CD4-positive, alpha-beta T cell (primary cell): ENCODE results near the gene PEX19. TPM values are rescaled to one million over a fixed set of nuclear protein-coding genes. Genes with fewer than 3 reads are reported as not detected.

ENCODE experiments used
- ATAC-seq: fragments of 200-7000 bp; cut with Tn5 transposase; one replicate; pipeline ENCODE4 v1.10.0; 2022; ENCODE audit warnings: mild to moderate bottlenecking; ENCODE audit not compliant: poor library complexity
- CTCF ChIA-PET: fragments of 350-600 bp; sonication (Branson Sonifier 250); formaldehyde crosslinking; loops from one replicate; lab custom pipeline; 2021; ENCODE audit warnings: antibody characterized with exemption, inconsistent platforms; lab: Charles Lee
- POLR2A ChIA-PET: fragments of 350-600 bp; sonication (Branson Sonifier 250); formaldehyde crosslinking; loops from one replicate; lab custom pipeline; 2021; ENCODE audit warnings: antibody characterized with exemption, inconsistent platforms; lab: Charles Lee
- DNase-seq, 14 experiments: peaks; one replicate each; pipeline ENCODE4 v3.0.0-alpha.2; 2013 to 2020; ENCODE audit warnings: mixed read lengths in 2 of 14
- H3K27ac ChIP-seq, 2 donors: one replicate each; pipeline versions ENCODE4 v1.5.1 to v1.7.0; 2013; ENCODE audit warnings: low read length in 2 of 2, low read depth in 1 of 2, mild to moderate bottlenecking in 1 of 2
- H3K27me3 ChIP-seq, 2 experiments: 1 replicate in 1 of 2; 2 replicates in 1 of 2; pipeline versions ENCODE4 v1.6.1 to v1.7.0; 2013; ENCODE audit warnings: low read length in 2 of 2, control low read depth in 1 of 2, mild to moderate bottlenecking in 1 of 2, moderate library complexity in 1 of 2; ENCODE audit not compliant: insufficient read depth in 2 of 2, control insufficient read depth in 1 of 2
- H3K36me3 ChIP-seq: one replicate; pipeline ENCODE4 v1.6.1; 2013; ENCODE audit warnings: low read length, control low read depth; ENCODE audit not compliant: insufficient read depth
- H3K4me1 ChIP-seq: one replicate; pipeline ENCODE4 v1.6.1; 2013; ENCODE audit warnings: low read length, control low read depth; ENCODE audit not compliant: insufficient read depth
- H3K4me3 ChIP-seq: one replicate; pipeline ENCODE4 v1.5.1; 2013; ENCODE audit warnings: mild to moderate bottlenecking, low read length, moderate library complexity
- H3K9me3 ChIP-seq, 2 experiments: 1 replicate in 1 of 2; 2 replicates in 1 of 2; pipeline versions ENCODE4 v1.6.1 to v1.7.0; 2013; ENCODE audit warnings: low read length in 2 of 2, mild to moderate bottlenecking in 2 of 2, control low read depth in 1 of 2, moderate library complexity in 1 of 2; ENCODE audit not compliant: control insufficient read depth in 1 of 2, insufficient read depth in 1 of 2
- H3K27ac Mint-ChIP-seq: one replicate; pipeline ENCODE4 v1.8.0; 2020; ENCODE audit warnings: mixed read lengths
- H3K27me3 Mint-ChIP-seq: one replicate; pipeline ENCODE4 v1.8.0; 2021; ENCODE audit warnings: mixed read lengths
- H3K36me3 Mint-ChIP-seq: one replicate; pipeline ENCODE4 v1.8.0; 2021; ENCODE audit warnings: low read depth, mixed read lengths
- H3K4me1 Mint-ChIP-seq: one replicate; pipeline ENCODE4 v1.8.0; 2021; ENCODE audit warnings: low read depth, mixed read lengths
- H3K4me3 Mint-ChIP-seq: one replicate; pipeline ENCODE4 v1.8.0; 2020; ENCODE audit warnings: mild to moderate bottlenecking, mixed read lengths
- H3K9me3 Mint-ChIP-seq: one replicate; pipeline ENCODE4 v1.8.0; 2020; ENCODE audit warnings: mixed read lengths
- CTCF ChIP-seq: fragments of 200-600 bp; IDR thresholded peaks from one replicate; pipeline ENCODE4 v1.8.0; 2022; ENCODE audit warnings: antibody characterized with exemption, mild to moderate bottlenecking
- intact Hi-C, 2 experiments: fragments of 100-400 bp; cut with DNase I in 1 of 2; cut with micrococcal nuclease in 1 of 2; formaldehyde crosslinking; loops; one replicate each; pipeline versions ENCODE4 v1.15.1 to v1.9.0; 2023 to 2025; cut with DNase I, micrococcal nuclease
- total RNA-seq, 174 experiments: library from RNA in 2 of 174; stranded (reverse) in 2 of 174; gene quantifications; one replicate each; pipeline ENCODE4 v1.2.3 and lab custom pipeline; 2021 to 2026

The PEX19 gene
- total RNA-seq, 2 experiments from 2014 or later: 32.0 to 33.4 TPM

DNA sequence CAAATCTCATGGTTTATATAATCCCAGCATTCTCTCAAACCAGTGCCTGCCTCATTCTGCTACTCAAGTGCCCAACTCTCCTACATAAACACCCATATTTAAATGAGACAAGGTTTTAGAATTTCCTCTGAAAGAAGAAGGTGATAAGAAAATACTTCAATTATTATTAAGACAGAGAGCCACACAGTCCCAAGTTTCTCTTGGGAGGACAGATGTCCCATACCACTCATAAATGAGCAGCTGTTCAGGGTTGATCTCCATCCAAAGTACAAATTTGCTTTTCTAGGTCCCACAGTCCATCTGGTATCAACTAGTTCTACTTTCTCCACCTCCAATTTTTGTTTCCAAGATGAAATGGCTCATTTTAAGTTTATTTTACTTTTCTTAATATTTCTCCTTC, 33.9 kb downstream of the PEX19 start:
- intact Hi-C loops: loop anchor here in 1 of 2 experiments (5.0 kb wide), 3 partner anchors 36 to 164 kb away; partner anchors contain the start of genes PEA15 and PEX19
- no peak overlapping the region for H3K4me3 Mint-ChIP-seq
- H3K27ac Mint-ChIP-seq: no peak overlapping the region
- H3K27ac ChIP-seq: no peak overlapping the region
- no peaks in the 10 kb centered on the region for H3K27me3 ChIP-seq
- DNase-seq: no peak
- no peak for TF ChIP-seq CTCF
- H3K9me3 ChIP-seq: no peaks in the 10 kb centered on the region
- no peaks in the 10 kb centered on the region for H3K27me3 Mint-ChIP-seq
- ATAC-seq: no peak
- H3K9me3 Mint-ChIP-seq: no peaks in the 10 kb centered on the region
- H3K4me3 ChIP-seq: no peak overlapping the region
- CTCF ChIA-PET: interaction anchor here (1.3 to 4.5 kb wide), 5 partner anchors 9 to 150 kb away, joined by 5 to 24 read pairs (median 14); no protein-coding TSS in a partner anchor
- H3K36me3 ChIP-seq: peaks cover 13% of the 10 kb centered on the region
- POLR2A ChIA-PET: interaction anchor here (0.6 to 3.0 kb wide), 3 partner anchors 11 to 914 kb away, joined by 4 to 39 read pairs (median 14); partner anchors contain the start of genes DCAF8 and PEX19
- H3K4me1 ChIP-seq: peaks cover 4% of the 10 kb centered on the region
- peaks cover 27% of the 10 kb centered on the region for H3K36me3 Mint-ChIP-seq
- H3K4me1 Mint-ChIP-seq: peaks cover 26% of the 10 kb centered on the region

GRCh38 chr1:160247053-160247452, 37.9 kb downstream of the PEX19 start:
- Histone ChIP-seq H3K27me3 (no peaks in the 10 kb centered on the region), H3K27ac (no peak overlapping the region), H3K4me3 (no peak overlapping the region), H3K36me3 (peaks cover 32% of the 10 kb centered on the region), H3K4me1 (peaks cover 4% of the 10 kb centered on the region), H3K9me3 (no peaks in the 10 kb centered on the region)
- ChIA-PET CTCF (interaction anchor here (1.0 to 1.6 kb wide), 2 partner anchors 11 to 31 kb away, joined by 3 read pairs; no protein-coding TSS in a partner anchor), POLR2A (no interaction called here)
- no peak for TF ChIP-seq CTCF
- H3K9me3 Mint-ChIP-seq: no peaks in the 10 kb centered on the region
- H3K4me3 Mint-ChIP-seq: no peak overlapping the region
- ATAC-seq (no peak), DNase-seq (no peak)
- intact Hi-C loops: no loop called here
- H3K27me3 Mint-ChIP-seq: no peaks in the 10 kb centered on the region
- H3K36me3 Mint-ChIP-seq: peaks cover 41% of the 10 kb centered on the region
- peaks cover 38% of the 10 kb centered on the region for H3K4me1 Mint-ChIP-seq
- H3K27ac Mint-ChIP-seq: no peak overlapping the region

DNA sequence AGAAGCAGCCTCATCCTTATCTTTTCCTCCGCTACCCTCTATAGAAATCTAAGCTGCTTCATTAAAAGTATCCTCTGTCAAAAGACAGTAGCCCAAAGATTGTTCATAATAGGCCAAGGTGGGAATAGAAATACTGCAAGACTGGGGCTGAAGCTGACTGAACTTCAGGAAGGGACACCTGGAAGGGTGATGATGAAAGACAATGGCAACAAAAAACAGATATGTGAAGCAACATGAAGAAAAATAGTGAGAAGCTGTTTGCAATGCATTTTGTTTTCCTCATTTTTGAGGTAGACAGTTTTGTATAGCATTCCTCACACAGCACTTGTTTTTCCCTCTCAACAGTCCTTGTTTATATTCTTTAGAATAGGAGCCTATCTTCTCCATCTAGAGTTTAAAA, 39.5 kb downstream of the PEX19 start:
- DNase-seq (no peak), ATAC-seq (no peak)
- no peaks in the 10 kb centered on the region for H3K27me3 Mint-ChIP-seq
- no peaks in the 10 kb centered on the region for H3K9me3 Mint-ChIP-seq
- no peak overlapping the region for H3K4me3 Mint-ChIP-seq
- Histone ChIP-seq H3K27me3 (no peaks in the 10 kb centered on the region), H3K4me3 (no peak overlapping the region), H3K36me3 (peaks cover 40% of the 10 kb centered on the region), H3K27ac (no peak overlapping the region), H3K9me3 (no peaks in the 10 kb centered on the region), H3K4me1 (peaks cover 4% of the 10 kb centered on the region)
- peaks cover 45% of the 10 kb centered on the region for H3K36me3 Mint-ChIP-seq
- H3K27ac Mint-ChIP-seq: no peak overlapping the region
- ChIA-PET CTCF (interaction anchor here (0.9 kb wide), 2 partner anchors 46 to 52 kb away, joined by 3 read pairs; no protein-coding TSS in a partner anchor), POLR2A (no interaction called here)
- H3K4me1 Mint-ChIP-seq: peaks cover 28% of the 10 kb centered on the region
- intact Hi-C loops: loop anchor here in 1 of 2 experiments (2.0 kb wide), 1 partner anchor 45 kb away; no protein-coding TSS in a partner anchor
- no peak for TF ChIP-seq CTCF
